Caco-2 (cell line): Measurements from ENCODE around the gene C1orf52. TPM values are rescaled to one million over a fixed set of nuclear protein-coding genes. Genes with fewer than 3 reads are reported as not detected.

ENCODE experiments used
- BruUV-seq: library from RNA; stranded (reverse); fragments of 400-500 nt; replicated peaks from 2 replicates; lab custom pipeline; 2021; lab: Mats Ljungman, UMichigan
- CTCF ChIA-PET: fragments of 300-600 bp; sonication (Branson Sonifier 250); formaldehyde crosslinking; loops from one replicate; lab custom pipeline; 2022; ENCODE audit warnings: antibody characterized with exemption; lab: Charles Lee
- POLR2A ChIA-PET: fragments of 300-600 bp; sonication (Branson Sonifier 250); formaldehyde crosslinking; loops from one replicate; lab custom pipeline; 2022; ENCODE audit warnings: antibody characterized with exemption; lab: Charles Lee
- DNase-seq, 2 experiments: peaks; one replicate each; pipeline versions ENCODE4 v3.0.0 to v3.0.0-alpha.2; 2020 to 2022
- H3K27me3 ChIP-seq: replicated peaks from 2 replicates; pipeline ENCODE4 v1.6.0; 2011; ENCODE audit warnings: low read length; ENCODE audit not compliant: control insufficient read depth, insufficient read depth
- H3K36me3 ChIP-seq: 2 replicates; pipeline ENCODE4 v1.5.1; 2011; ENCODE audit warnings: low read length; ENCODE audit not compliant: control insufficient read depth, insufficient read depth
- H3K4me1 ChIP-seq: fragments of 250-450 bp; sonication (Bioruptor Pico); 2 replicates; pipeline ENCODE4 v1.5.1; 2020; ENCODE audit warnings: mild to moderate bottlenecking
- H3K4me3 ChIP-seq: 2 replicates; pipeline ENCODE4 v1.5.1; 2011; ENCODE audit warnings: low read depth, mild to moderate bottlenecking, control low read depth, low read length
- H3K9me3 ChIP-seq: fragments of 250-450 bp; sonication (Bioruptor Pico); 2 replicates; pipeline ENCODE4 v1.5.1; 2020; ENCODE audit warnings: mild to moderate bottlenecking, moderate library complexity
- H3K27ac Mint-ChIP-seq: one replicate; pipeline ENCODE4 v1.8.0; 2022; ENCODE audit warnings: mixed read lengths; ENCODE audit not compliant: unreplicated experiment
- H3K27me3 Mint-ChIP-seq: one replicate; pipeline ENCODE4 v1.8.0; 2022; ENCODE audit warnings: mixed read lengths; ENCODE audit not compliant: insufficient read depth, unreplicated experiment
- H3K36me3 Mint-ChIP-seq: one replicate; pipeline ENCODE4 v1.8.0; 2022; ENCODE audit warnings: mild to moderate bottlenecking, mixed read lengths; ENCODE audit not compliant: insufficient read depth, unreplicated experiment
- H3K4me1 Mint-ChIP-seq: one replicate; pipeline ENCODE4 v1.8.0; 2022; ENCODE audit warnings: low read depth, mixed read lengths; ENCODE audit not compliant: unreplicated experiment
- H3K4me3 Mint-ChIP-seq: one replicate; pipeline ENCODE4 v1.8.0; 2022; ENCODE audit warnings: mild to moderate bottlenecking, moderate library complexity, mixed read lengths; ENCODE audit not compliant: unreplicated experiment
- H3K9me3 Mint-ChIP-seq: one replicate; pipeline ENCODE4 v1.8.0; 2022; ENCODE audit warnings: mixed read lengths; ENCODE audit not compliant: unreplicated experiment
- CTCF ChIP-seq, 2 experiments: fragments of 200-600 bp in 1 of 2; IDR thresholded peaks; 1 replicate in 1 of 2; 2 replicates in 1 of 2; pipeline versions ENCODE4 v1.5.1 to v1.8.0; 2011 to 2022; ENCODE audit warnings: antibody characterized with exemption in 1 of 2, control low read depth in 1 of 2, inconsistent platforms in 1 of 2, low read depth in 1 of 2, low read length in 1 of 2, mild to moderate bottlenecking in 1 of 2, moderate library complexity in 1 of 2; ENCODE audit not compliant: insufficient read depth in 1 of 2, severe bottlenecking in 1 of 2, unreplicated experiment in 1 of 2
- intact Hi-C: fragments of 100-400 bp; cut with micrococcal nuclease; formaldehyde crosslinking; loops from one replicate; pipeline ENCODE4 v1.10.0; 2022; ENCODE audit not compliant: unreplicated experiment
- total RNA-seq: library from RNA; stranded (reverse); gene quantifications from 2 replicates; pipeline ENCODE4 v1.2.3, GENCODE V29; 2022

C1orf52 gene
- total RNA-seq, 1 experiment from 2014 or later, result 30.4 TPM

GRCh38 chr1:85200463-85201339 is 58.8 kb downstream of the C1orf52 start, which contains the start of gene SYDE2:
Gene SYDE2 (minus strand): TSS chr1:85201016. CDS start chr1:85200996, 20 bp downstream.
- no peaks in the 10 kb centered on the region for H3K36me3 ChIP-seq
- POLR2A ChIA-PET, result interaction anchor here (0.6 to 1.6 kb wide), 3 partner anchors 15 to 59 kb away, joined by 3 to 5 read pairs (median 3); partner anchors contain the start of gene C1orf52
- H3K4me1 ChIP-seq, result peaks cover 19% of the 10 kb centered on the region
- no TSS peak for BruUV-seq
- peak; percentile 86 to 90 for DNase-seq
- CTCF ChIA-PET, result no interaction called here
- H3K36me3 Mint-ChIP-seq, result peaks cover 15% of the 10 kb centered on the region
- H3K27ac Mint-ChIP-seq, result peak within 1 kb of the TSS; percentile 91
- no peaks in the 10 kb centered on the region for H3K27me3 Mint-ChIP-seq
- intact Hi-C loops, result loop anchor here (1.0 to 5.0 kb wide), 5 partner anchors 25 to 92 kb away; partner anchors contain the start of gene C1orf52
- no peaks in the 10 kb centered on the region for H3K4me1 Mint-ChIP-seq
- no peaks in the 10 kb centered on the region for H3K9me3 ChIP-seq
- peak within 1 kb of the TSS; percentile 74 for H3K4me3 ChIP-seq
- H3K4me3 Mint-ChIP-seq, result peak within 1 kb of the TSS; percentile 82
- no peak for TF ChIP-seq CTCF (IDR thresholded peaks at IDR 0.05; ENCODE audit: insufficient read depth in 1 of 2, low read depth in 1 of 2, low read length in 1 of 2, severe bottlenecking in 1 of 2, unreplicated experiment in 1 of 2)
- H3K9me3 Mint-ChIP-seq, result no peaks in the 10 kb centered on the region
- H3K27me3 ChIP-seq, result no peaks in the 10 kb centered on the region

Other genes with a start within 250 kb of the C1orf52 start
- gene MCOLN3, start 211.2 kb downstream of the C1orf52 start, total RNA-seq, result 2.1 and 2.5 TPM in 2 replicates
- 19.1 and 19.9 TPM in 2 replicates for gene SYDE2, start 58.6 kb downstream of the C1orf52 start, total RNA-seq
- gene BCL10, start 17.0 kb upstream of the C1orf52 start, total RNA-seq, result 18.1 and 18.6 TPM in 2 replicates
- gene DDAH1, start 205.5 kb upstream of the C1orf52 start, total RNA-seq, result 83.0 and 87.9 TPM in 2 replicates